ENCODE data around the gene SH3D19.
"Not testable (repeated sequence)": the region's sequence is repeated elsewhere in the genome, so short reads cannot be mapped to it uniquely, and the experiment has no call there.

The SH3D19 gene

DNA sequence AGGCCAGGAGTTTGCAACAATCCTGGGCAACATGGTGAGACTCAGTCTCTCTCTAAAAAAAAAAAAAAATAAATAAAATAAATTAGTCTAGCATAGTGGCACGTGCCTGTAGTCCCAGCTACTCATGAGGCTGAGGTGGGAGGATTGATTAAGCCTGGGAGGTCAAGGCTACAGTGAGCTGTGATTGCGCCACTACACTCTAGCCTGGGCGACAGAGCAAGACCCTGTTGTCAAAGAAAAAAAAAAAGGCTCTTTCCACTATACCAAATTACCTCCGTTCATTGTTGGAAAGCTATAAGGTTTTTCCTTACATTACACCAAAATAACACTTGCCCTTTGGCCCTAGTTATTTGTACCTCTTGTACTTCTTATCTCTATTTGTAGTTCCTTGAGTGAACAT is 58.3 kb downstream of the SH3D19 start:
- no peak for DNase-seq

- DNase-seq: no peak
These were observed 58.9 kb downstream of the SH3D19 start for GRCh38 chr4:151266497-151266896.

GRCh38 chr4:151263455-151263854 is 62.0 kb downstream of the SH3D19 start:
- DNase-seq: no peak

GRCh38 chr4:151260526-151260925 is 64.9 kb downstream of the SH3D19 start:
- DNase-seq: no peak

DNA sequence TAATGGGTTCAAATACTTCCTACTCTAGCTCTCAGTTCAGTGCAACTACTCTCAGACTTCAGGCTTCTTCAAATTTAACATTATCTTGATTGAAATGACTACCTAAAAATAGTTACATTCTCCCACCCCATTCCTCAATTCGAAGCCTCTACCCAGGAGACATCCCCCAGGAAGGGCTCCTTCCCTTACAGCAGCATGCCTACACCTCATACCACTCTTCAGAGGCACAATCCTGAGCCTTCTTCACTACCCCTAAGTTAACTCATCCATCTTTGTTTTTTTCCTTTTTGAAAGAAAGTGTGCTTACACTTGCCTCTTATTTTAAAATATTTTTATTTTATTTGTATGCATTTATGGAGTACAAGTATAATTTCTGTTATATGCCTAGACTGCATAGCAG is 65.7 kb downstream of the SH3D19 start:
- no peak for DNase-seq

DNA sequence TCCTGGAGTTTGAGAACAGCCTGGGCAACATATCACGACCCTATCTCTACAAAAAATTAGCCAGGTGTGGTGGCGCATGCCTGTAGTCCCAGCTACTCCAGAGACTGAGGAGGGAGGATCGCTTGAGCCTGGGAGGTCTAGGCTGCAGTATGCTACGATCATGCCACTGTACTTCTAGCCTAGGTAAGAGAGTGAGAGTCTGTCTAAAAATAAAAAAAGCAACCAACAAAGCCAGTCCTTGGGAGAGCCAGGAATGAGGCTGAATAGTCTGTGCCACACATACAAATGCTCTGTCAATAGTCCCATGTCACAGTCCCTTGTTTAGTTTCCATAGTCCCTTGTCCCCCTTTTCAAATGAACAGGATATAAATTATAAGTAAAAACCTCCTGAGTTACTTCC is 67.7 kb downstream of the SH3D19 start:
- DNase-seq: no peak

DNA sequence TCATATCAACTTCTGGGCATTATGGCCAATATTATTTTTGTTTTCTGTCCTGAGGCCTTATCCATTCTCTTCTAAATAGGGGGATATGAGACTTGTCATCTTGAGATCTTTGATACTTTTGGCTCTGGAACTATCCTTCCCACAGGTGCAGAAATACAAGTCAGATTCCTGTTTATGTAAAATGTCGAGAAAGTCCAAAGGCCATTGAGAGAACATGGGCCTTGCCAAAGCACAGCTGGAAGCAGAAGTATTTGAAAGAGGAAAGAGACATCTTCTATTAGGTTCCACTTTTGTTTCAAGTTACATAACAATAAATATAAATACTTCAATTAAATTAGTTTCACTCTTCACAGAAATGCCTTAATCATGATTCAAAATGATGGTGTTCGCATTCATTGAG is 69.3 kb downstream of the SH3D19 start:
- no peak for DNase-seq

- not testable (repeated sequence) for DNase-seq
These were observed 69.7 kb downstream of the SH3D19 start for GRCh38 chr4:151255680-151256079.

GRCh38 chr4:151255226-151255625 is 70.2 kb downstream of the SH3D19 start:
- not testable (repeated sequence) for DNase-seq

- DNase-seq: no peak
These were observed 73.7 kb downstream of the SH3D19 start for GRCh38 chr4:151251603-151252304.

DNA sequence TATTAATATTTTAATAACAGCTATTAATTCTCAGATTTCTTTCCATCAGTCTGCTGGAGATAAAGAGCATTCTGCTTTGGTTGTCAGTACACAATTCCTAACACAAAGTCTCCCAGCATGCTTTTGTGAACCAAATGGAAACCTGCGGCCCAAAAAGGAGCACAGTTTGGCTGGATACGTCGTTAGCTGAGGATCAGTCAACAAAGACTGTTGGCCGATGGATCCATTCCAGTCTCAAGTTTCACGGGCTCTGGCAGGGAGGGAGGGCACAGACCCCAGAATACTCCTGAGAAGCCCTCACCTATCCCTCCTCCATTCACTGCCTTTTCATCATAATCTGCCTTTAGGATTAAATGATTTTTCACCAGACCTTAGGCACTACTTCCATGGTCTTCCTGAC is 74.7 kb downstream of the SH3D19 start:
- DNase-seq: no peak

DNA sequence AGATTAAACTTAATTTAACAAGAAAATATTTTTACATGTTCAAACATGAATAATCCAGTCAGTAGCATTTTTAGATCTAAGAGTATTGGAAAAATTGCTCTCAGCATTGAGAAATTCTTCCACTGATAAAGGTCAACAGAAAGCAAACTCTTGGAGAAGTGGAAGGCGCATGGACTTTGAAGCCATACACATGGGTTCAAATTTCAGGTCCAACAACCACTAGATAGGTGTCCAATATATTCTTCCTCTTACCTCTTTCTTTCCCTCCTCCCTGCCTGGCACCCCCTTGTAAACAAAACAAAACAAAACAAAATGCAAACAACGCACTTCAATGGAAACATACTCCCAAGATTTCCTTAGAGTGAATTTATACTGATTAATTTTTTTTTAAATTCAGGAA is 76.9 kb downstream of the SH3D19 start:
- DNase-seq: no peak

DNA sequence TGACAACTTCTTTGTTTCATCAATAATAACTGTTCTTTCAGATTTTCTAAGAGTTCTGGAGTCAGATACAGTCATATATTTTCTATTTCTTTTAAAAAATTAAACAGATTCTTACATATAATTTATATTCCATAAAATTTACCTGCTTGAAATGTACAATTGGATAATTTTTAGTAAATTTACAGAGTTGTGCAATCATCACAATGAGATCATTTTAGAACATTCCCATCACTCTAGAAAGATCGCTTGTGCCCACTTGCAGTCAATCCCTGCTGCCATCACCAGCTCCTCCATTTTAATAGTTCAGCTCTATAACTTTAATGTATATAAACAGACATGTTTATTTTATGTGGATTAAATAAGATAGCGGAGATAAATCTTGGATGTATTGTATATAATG is 78.0 kb downstream of the SH3D19 start:
- no peak for DNase-seq

- DNase-seq: no peak
These were observed 78.7 kb downstream of the SH3D19 start for GRCh38 chr4:151246742-151247141.

DNA sequence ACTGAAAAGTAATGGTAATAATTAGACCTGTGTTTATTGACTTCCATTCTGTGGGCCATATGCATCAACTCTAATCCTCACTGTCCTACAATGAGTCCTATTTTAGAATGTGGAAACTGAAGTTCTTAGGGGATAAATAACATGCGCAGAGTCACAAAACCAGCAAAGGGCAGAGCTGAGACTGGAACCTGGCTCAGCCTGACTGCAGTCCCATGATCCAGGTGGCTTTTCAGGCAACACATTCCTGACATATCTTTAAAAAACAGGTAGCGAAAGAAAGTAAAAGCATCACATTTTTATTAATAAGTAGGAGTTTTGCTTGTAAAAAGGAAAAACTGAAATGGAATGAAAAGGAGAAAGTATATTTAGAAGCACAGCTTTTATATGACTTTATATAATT is 83.1 kb downstream of the SH3D19 start:
- no peak for DNase-seq

DNA sequence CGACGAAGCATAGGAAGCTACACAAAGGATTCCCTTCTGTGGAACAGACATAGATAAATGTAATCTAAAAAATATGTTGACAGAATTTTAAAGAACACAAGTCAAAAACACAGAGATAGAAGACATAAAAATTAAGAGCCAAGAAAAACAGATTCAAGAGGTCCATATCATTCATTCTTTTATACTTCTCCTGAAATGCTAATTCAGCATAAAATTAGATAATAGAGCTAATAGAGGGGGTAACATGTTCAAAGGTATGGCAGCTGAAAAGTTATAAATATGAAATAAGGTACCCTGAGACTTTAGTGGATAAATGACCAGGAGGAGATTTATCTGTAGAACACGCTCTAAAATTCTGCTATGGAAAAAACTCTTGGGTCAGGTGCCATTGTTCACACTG is 85.8 kb downstream of the SH3D19 start:
- no peak for DNase-seq

DNA sequence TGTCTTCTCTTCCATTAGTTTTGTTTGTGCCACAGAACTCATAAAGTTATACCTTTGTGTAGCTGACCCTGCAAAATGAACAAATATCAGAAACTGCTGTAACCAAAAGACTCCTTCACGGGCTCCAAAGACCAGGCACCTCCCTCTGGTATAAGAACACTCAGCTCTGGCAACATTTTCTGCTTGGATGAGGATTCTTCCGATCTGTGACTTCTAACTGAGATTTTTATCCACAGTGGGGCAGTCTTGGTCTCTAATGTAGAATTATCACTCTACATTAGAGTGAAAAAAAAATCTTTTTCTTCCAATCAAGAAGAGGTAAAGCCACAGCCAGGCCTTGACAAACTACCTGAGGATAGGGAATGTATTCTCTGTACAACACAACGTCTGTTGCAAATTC is 86.9 kb downstream of the SH3D19 start:
- DNase-seq: no peak

GRCh38 chr4:151236036-151236435 is 89.4 kb downstream of the SH3D19 start:
- no peak for DNase-seq

GRCh38 chr4:151235373-151235772 is 90.0 kb downstream of the SH3D19 start:
- not testable (repeated sequence) for DNase-seq

GRCh38 chr4:151233600-151233999 is 91.8 kb downstream of the SH3D19 start:
- no peak for DNase-seq

DNA sequence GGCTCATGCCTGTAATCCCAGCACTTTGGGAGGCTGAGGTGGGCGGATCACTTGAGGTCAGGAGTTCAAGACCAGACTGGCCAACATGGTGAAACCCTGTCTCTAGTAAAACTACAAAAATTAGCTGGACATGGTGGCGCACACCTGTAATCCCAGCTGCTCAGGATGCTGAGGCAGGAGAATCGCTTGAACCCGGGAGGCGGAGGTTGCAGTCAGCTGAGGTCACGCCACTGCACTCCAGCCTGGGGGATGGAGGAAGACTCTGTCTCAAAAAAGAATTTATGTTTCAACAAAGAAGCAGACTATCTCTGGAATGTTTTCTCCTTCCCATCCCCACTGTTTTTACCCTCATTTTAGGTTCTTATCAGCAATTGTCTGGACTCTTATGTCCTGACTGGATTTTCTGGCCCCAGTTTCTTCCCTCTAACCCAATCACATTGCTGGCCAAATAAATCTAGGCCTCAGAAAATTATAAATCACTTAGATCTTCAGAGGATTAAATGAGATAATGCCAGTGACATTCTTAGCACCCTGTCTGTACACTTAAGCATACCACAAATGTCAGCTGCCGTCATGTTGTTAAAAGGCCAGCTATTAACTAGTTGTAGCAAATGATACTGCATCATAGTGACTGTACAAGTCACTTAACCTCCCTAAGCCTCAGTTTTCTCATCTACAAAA is 93.3 kb downstream of the SH3D19 start:
- no peak for DNase-seq

DNA sequence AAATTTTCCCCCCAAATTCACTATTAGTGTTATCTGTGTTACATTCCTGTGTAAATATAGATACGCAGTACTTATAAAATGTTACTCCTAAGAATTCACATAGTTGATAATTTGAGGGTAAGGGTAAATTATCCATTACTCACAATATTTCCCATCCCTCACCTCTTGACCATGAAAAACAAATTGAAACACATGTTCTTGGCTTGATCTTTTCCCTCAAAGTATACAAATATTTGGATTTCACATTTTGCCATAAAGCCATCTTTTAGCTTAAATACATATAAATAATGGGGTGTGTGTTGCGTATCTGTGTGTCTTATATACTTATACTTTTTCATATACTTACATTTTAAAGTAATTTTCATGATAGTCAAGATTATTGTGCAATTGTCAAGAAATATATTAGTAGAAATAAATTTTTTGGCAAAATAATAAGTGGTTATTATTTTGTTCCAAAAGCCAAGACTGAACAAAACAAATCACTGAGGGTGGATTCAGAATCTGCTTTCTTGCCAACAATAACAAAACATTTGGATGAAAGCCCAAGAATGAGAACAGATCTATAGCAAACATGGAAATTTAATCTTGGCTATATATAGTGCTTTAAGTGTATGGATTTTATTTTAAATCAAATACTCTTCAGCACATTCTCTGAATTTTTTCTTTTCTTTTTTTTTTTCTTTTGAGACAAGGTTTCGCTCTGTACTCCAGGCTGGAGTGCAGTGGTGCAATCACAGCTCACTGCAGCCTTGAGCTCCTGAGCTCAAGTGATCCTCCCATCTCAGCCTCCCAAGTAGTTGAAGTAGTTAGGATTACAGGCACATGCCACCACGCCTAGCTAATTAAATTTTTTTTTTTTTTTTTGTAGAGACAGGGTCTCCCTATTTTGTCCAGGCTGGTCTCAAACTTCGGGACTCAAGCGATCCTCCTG is 97.0 kb downstream of the SH3D19 start:
- no peak for DNase-seq

DNA sequence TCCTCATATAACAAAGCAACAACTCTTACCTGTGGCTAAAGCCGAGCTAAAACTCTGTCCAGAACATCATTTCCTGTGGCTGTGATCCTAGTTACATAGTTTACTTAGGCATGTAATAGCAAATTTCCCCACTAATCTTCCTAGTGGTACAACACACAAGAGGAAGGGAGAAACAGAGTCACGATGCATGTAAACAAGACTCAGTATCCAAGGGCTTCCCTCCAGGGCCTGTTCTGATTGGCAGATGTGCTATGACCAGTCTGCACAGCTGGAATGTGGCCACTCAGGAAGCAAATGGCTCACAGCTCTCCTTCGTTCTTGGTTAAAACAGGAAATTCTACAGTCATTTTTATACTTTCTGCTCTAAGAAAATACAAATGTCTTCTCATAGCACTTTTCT is 97.7 kb downstream of the SH3D19 start:
- no peak for DNase-seq

DNA sequence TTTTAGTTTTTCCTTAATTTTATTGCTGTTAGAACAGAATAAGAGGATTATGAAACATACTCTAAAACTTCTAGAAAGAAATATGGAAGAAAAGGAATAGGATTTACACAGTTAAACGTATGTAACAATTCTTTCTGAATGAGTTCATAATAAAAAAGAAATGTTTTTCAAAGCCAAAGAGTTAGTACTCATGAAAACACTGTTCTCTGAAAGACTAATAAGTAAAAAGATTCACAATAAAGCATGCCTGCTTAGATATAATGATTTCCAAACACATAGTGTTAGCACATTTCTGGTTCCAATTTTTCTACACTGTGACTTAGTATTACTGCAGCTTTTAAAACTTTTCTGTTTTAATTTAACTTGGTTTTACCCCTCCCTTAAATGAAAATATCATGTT is 98.2 kb downstream of the SH3D19 start:
- no peak for DNase-seq

All from NCI-H524 treated with DMSO at 0.1 percent for 48 hours (cell line).